Stimulated activated naive CD4-positive, alpha-beta T cell (primary cell): ENCODE measurements around the gene BBS12.
"Not testable (repeated sequence)": the region's sequence is repeated elsewhere in the genome, so short reads cannot be mapped to it uniquely, and the experiment has no call there.

Experiments used
- DNase-seq, 6 experiments: peaks; one replicate each; lab custom pipeline; 2025; lab: John Stamatoyannopoulos, UW

Gene BBS12

GRCh38 chr4:122765692-122766352, 33.3 kb downstream of the BBS12 start:
- no peak for DNase-seq

- DNase-seq = no peak
Observed at GRCh38 chr4:122766353-122766705, 33.8 kb downstream of the BBS12 start.

GRCh38 chr4:122766950-122767349, 34.4 kb downstream of the BBS12 start:
- DNase-seq = no peak

- DNase-seq = no peak
Observed at GRCh38 chr4:122771724-122772123, 39.2 kb downstream of the BBS12 start.

GRCh38 chr4:122772311-122772710, 39.8 kb downstream of the BBS12 start:
- DNase-seq = no peak

GRCh38 chr4:122772986-122773385, 40.5 kb downstream of the BBS12 start:
- no peak for DNase-seq

- no peak for DNase-seq
Observed at GRCh38 chr4:122775039-122775438, 42.5 kb downstream of the BBS12 start.

- no peak for DNase-seq
Observed at GRCh38 chr4:122775987-122776836, 43.7 kb downstream of the BBS12 start.

- DNase-seq = no peak
Observed at GRCh38 chr4:122776916-122777315, 44.4 kb downstream of the BBS12 start.

GRCh38 chr4:122777846-122778673, 45.6 kb downstream of the BBS12 start:
- DNase-seq = no peak

- DNase-seq = no peak
Observed at GRCh38 chr4:122781486-122781885, 49.0 kb downstream of the BBS12 start.

GRCh38 chr4:122783301-122784215, 51.1 kb downstream of the BBS12 start:
- DNase-seq = no peak

- no peak for DNase-seq
Observed at GRCh38 chr4:122784261-122784660, 51.8 kb downstream of the BBS12 start.

GRCh38 chr4:122785099-122785498, 52.6 kb downstream of the BBS12 start:
- no peak for DNase-seq

- DNase-seq = not testable (repeated sequence)
Observed at GRCh38 chr4:122786296-122786695, 53.8 kb downstream of the BBS12 start.

GRCh38 chr4:122786920-122787319, 54.4 kb downstream of the BBS12 start:
- not testable (repeated sequence) for DNase-seq

- DNase-seq = no peak
Observed at GRCh38 chr4:122787940-122788339, 55.4 kb downstream of the BBS12 start.

GRCh38 chr4:122788935-122789334, 56.4 kb downstream of the BBS12 start:
- DNase-seq = no peak

GRCh38 chr4:122793811-122794210, 61.3 kb downstream of the BBS12 start:
- no peak for DNase-seq
